Adrenal gland (tissue), 5 donors: ENCODE data around the gene FAM20C.

Experiments used
- POLR2A ChIP-seq, 2 donors: fragments of 450-650 bp; IDR thresholded peaks; one replicate each; pipeline ENCODE4 v1.6.1; 2017; ENCODE audit warnings: antibody characterized with exemption in 2 of 2, mild to moderate bottlenecking in 2 of 2, moderate library complexity in 1 of 2
- TF ChIP-seq, protein P1 (sequence below), 6 experiments: fragments of 450-650 bp in 4 of 6; fragments of 200-600 bp in 2 of 6; sonication (generic) in 1 of 6; IDR thresholded peaks; 1 replicate in 5 of 6; 2 replicates in 1 of 6; pipeline versions ENCODE4 v1.5.1 to v1.8.0; 2016 to 2021; ENCODE audit warnings: antibody characterized with exemption in 6 of 6, mild to moderate bottlenecking in 2 of 6, moderate library complexity in 1 of 6
- donor health status: DM: no; HTN: no; CAD: no.

DNA sequence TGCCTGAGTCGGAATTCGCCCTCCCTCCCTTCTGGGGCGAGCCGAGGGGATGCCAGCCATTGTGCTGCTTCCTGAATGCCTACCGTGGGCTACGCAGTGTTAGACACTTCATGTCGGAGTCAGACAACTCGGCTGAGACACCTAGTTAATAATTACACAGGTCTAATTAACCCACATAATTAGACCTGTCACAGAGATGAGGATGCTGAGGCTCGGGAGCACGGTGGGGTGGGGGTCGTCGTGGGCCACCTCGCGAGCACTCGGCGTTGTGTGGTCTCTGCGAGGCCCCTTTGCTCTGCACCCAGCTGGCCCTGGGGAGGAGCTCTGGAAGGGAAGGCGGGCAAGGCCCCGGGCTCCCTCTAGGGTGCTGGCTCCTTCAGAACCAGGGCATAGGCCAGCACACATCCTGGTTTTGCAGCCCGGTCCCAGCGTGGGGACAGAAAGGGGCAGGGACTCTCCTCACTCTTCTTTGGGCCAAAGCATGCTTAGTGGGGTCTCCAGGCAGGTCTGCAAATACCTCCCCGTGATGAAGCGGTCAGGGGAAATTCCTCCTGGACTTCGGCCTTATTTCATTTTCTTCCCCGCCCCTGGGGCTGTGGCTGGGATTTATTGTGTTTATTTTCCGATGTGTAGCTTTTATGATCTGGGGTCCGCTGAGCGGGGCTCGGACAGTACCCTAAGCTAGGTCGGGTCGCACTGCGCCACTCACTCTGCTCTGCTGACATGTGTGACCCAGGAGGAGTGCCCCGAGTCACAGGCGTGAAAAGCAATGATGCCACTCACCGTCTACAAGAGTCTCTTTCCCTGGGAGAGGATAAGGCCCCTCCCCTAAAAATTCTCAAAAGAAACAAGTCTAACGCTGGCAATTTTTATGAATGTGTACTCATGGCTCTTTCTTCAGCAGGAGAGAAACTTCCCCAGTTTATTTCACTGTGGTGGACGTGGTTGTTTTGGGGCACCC is 92.7 kb downstream of the FAM20C start:
- TF ChIP-seq, protein P1, sequence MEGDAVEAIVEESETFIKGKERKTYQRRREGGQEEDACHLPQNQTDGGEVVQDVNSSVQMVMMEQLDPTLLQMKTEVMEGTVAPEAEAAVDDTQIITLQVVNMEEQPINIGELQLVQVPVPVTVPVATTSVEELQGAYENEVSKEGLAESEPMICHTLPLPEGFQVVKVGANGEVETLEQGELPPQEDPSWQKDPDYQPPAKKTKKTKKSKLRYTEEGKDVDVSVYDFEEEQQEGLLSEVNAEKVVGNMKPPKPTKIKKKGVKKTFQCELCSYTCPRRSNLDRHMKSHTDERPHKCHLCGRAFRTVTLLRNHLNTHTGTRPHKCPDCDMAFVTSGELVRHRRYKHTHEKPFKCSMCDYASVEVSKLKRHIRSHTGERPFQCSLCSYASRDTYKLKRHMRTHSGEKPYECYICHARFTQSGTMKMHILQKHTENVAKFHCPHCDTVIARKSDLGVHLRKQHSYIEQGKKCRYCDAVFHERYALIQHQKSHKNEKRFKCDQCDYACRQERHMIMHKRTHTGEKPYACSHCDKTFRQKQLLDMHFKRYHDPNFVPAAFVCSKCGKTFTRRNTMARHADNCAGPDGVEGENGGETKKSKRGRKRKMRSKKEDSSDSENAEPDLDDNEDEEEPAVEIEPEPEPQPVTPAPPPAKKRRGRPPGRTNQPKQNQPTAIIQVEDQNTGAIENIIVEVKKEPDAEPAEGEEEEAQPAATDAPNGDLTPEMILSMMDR (IDR thresholded peaks at IDR 0.05): no peak
- TF ChIP-seq POLR2A (IDR thresholded peaks at IDR 0.05): no peak
